ENCODE measurements around the gene DCST2. TPM values are rescaled to one million over a fixed set of nuclear protein-coding genes. Genes with fewer than 3 reads are reported as not detected.

DCST2 gene
- total RNA-seq, 4 donors from 2014 or later = 0.07 to 1.6 TPM; not detected in 2

DNA sequence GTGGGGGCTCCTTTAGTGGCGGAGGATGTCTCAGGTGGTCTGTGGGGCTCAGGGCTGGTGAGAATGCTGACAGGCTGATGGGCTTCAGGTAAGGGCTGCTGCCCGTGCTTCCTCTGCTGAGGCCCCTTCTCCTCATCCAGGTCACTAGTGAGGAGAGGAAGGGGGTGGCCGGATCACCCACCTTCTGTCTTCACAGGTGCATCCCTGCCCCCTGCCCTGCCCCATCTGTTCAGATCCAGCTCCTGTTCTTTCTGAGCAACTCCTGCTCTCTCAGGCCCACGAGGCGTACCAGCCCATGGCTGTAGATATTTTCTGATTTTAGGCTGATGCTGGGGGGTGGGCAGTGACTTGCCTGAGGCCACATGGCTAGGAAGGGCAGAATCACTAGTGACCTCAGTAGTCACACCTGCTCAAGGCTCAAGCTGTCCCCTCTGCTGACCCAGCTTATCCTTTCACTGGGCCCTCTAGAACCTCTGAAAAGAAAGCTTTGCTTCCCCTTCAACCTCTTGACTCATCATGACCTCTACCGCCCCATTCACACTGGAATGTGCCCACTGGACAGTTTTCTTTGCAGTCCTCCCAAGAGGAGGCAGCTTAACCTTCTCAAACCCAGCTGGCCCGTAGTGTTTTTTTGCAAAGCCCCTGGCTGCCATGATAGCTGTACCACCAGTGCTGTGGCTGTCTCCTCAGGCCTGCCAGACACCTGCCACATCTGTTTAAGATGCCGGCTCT is 14.8 kb downstream of the DCST2 start:
- Histone ChIP-seq H3K27ac (peak overlapping the region in 1 of 2 donors; percentile 94), H3K4me3 (no peak overlapping the region), H3K36me3 (no peaks in the 10 kb centered on the region), H3K27me3 (no peaks in the 10 kb centered on the region), H3K4me1 (peaks cover 0 to 10% of the 10 kb centered on the region in 2 donors), H3K9me3 (no peaks in the 10 kb centered on the region)
- intact Hi-C loops (cut with DNase I; ENCODE audit: low total_unique reads) = no loop called here
- TF ChIP-seq POLR2A (IDR thresholded peaks at IDR 0.05) (no peak), CTCF (IDR thresholded peaks at IDR 0.05) (no peak)
- DNase-seq = no peak

DNA sequence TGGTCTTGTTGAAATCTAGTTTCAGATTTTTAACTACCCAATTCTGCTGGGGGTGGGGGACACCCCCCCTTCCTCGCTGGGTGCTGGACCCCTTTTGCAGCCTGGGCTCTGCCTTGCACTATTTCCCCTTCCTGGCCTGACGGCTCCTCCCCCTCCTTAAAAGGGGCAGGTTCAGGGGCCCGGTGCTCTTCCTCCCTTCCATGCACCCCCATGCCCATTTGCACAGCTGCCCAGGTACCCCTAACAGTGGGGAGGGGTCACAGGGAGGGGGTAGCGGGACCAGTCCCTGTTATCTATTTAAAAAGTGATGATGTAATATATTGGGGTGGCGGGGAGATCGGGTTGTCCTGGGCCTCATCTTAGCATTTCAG is 15.7 kb downstream of the DCST2 start:
- H3K36me3 ChIP-seq = no peaks in the 10 kb centered on the region
- peak overlapping the region; percentile 89 to 94 for H3K27ac ChIP-seq
- peak overlapping the region; percentile 41 to 47 for H3K4me3 ChIP-seq
- H3K27me3 ChIP-seq = no peaks in the 10 kb centered on the region
- H3K9me3 ChIP-seq = no peaks in the 10 kb centered on the region
- peaks cover 0 to 10% of the 10 kb centered on the region in 2 donors for H3K4me1 ChIP-seq
- TF ChIP-seq CTCF (IDR thresholded peaks at IDR 0.05) = no peak
- no peak for TF ChIP-seq POLR2A (IDR thresholded peaks at IDR 0.05)
- no peak for DNase-seq
- intact Hi-C loops (cut with DNase I; ENCODE audit: low total_unique reads) = no loop called here

- peak; percentile 91 to 94 for DNase-seq
- TF ChIP-seq POLR2A (IDR thresholded peaks at IDR 0.05) = peak in 1 of 2 donors; percentile 70
- peak; percentile 98 to 100 (median 99) for TF ChIP-seq CTCF (IDR thresholded peaks at IDR 0.05)
- H3K36me3 ChIP-seq = no peaks in the 10 kb centered on the region
- intact Hi-C loops (cut with DNase I; ENCODE audit: low total_unique reads) = no loop called here
- peak overlapping the region; percentile 41 to 47 for H3K4me3 ChIP-seq
- peaks cover 0 to 12% of the 10 kb centered on the region in 2 donors for H3K4me1 ChIP-seq
- no peaks in the 10 kb centered on the region for H3K9me3 ChIP-seq
- no peaks in the 10 kb centered on the region for H3K27me3 ChIP-seq
- peak overlapping the region; percentile 89 to 94 for H3K27ac ChIP-seq
Observed at GRCh38 chr1:155017041-155017945, 16.3 kb downstream of the DCST2 start.

- H3K27me3 ChIP-seq = no peaks in the 10 kb centered on the region
- no peak for TF ChIP-seq POLR2A (IDR thresholded peaks at IDR 0.05)
- TF ChIP-seq CTCF (IDR thresholded peaks at IDR 0.05) = no peak
- H3K4me3 ChIP-seq = no peak overlapping the region
- H3K9me3 ChIP-seq = no peaks in the 10 kb centered on the region
- no peak for DNase-seq
- H3K27ac ChIP-seq = peak overlapping the region; percentile 89 to 94
- H3K36me3 ChIP-seq = no peaks in the 10 kb centered on the region
- intact Hi-C loops (cut with DNase I; ENCODE audit: low total_unique reads) = no loop called here
- peaks cover 0 to 19% of the 10 kb centered on the region in 2 donors for H3K4me1 ChIP-seq
Observed at GRCh38 chr1:155016231-155016831, 17.2 kb downstream of the DCST2 start.
